Left cardiac atrium (tissue), 4 donors: ENCODE data around the gene CSK. TPM values are rescaled to one million over a fixed set of nuclear protein-coding genes. Genes with fewer than 3 reads are reported as not detected.
A peak's percentile ranks its signal among the peaks of the same experiment; 100 is the strongest.

Experiments used
- ATAC-seq, 2 donors: fragments of 200-7000 bp; cut with Tn5 transposase; one replicate each; pipeline ENCODE4 v1.9.1; 2020; ENCODE audit warnings: mild to moderate bottlenecking in 2 of 2, moderate library complexity in 2 of 2
- DNase-seq: peaks from one replicate; pipeline ENCODE4 v3.0.0-alpha.2; 2020
- intact Hi-C, 2 donors: fragments of 100-400 bp; cut with DNase I; formaldehyde crosslinking; loops; one replicate each; pipeline versions ENCODE4 v1.14.1 to v1.15.1; 2022 to 2023
- total RNA-seq, 2 donors: library from RNA; stranded (reverse); fragmentation: NEBNext Ultra II Directional; extraction: Animal tissue kit (Norgen Biotek cat#: 25700); gene quantifications; one replicate each; pipeline ENCODE4 v1.2.1, GENCODE V29; 2021
- donor health status: DM: no; HTN: yes; CAD: no.
- donor health status: DM: no; HTN: yes; CAD: no; lungs with severe emphysema.
- donor health status: DM: yes; HTN: yes; CAD: no.
- donor health status: Dilated cardiomyopathy.

Gene CSK
- total RNA-seq, 2 donors from 2014 or later = 49.7 to 59.2 TPM

DNA sequence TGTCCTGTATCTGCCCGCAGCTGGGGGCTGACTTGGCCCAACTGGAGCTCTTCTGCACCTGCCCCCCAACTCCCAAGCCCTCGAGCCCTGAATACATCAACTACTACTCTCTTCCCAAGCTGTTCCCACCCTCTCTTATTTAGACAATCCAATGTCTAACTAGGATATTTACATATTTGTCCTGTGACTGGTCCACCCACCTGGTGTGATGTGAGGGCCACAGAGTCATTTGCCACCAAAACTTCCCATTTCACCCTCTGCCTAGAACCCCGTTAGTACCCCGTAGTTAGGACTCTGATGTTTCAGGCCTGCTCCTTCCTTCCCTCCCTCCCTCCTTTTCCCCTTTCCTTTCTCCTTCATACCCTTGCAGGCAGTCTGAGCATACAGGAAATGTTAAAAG is 50.9 kb downstream of the CSK start:
- ATAC-seq (no peak), DNase-seq (no peak)
- intact Hi-C loops = loop anchor here in 1 of 2 donors (10.0 kb wide), 2 partner anchors 48 to 72 kb away; partner anchors contain the start of genes CSK and FAM219B

DNA sequence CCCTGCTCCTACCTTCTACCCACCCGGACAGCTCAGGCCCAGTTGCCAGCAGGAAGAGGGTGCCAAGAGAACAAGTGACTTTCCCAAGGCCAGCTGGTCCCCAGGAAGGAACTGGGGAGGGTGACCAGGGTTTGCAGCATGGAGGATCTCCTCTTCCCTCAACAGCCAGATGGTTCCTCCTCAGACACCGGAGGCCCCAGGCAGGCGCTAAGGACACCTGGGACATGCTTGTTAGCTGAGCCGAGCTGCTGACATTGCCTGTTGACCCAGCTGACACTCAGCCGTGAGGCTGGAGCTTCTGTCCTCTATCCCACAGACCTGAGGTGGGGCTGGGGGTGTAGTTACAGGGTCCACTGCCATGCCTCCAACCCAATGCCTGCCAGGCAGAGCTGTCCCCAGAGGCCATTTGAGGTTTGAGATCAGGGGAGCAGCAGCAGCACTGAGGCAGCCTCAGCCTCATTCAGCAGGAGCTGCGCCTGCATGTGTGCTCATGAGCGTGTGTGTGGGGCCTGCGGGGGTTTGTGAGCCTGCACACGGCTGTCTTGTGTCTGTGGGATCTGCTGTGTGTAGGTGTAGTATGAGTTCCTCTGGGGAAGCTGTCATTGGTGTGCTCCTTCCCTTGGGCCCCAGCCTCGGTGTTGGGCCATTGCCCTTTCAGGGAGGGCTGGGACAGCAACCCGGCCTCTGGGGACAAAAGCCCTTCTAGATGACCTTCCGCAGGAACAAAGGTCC is 51.7 kb downstream of the CSK start:
- intact Hi-C loops = loop anchor here (2.0 to 10.0 kb wide), 3 partner anchors 49 to 71 kb away; partner anchors contain the start of genes CSK (in 1 of the 2) and FAM219B (in 1 of the 2)
- ATAC-seq (no peak), DNase-seq (no peak)

GRCh38 chr15:74835312-74835823 is 53.5 kb downstream of the CSK start:
- peak in 1 of 2 donors; percentile 10 for ATAC-seq
- intact Hi-C loops = loop anchor here (2.0 to 10.0 kb wide), 3 partner anchors 51 to 69 kb away; partner anchors contain the start of genes CSK (in 1 of the 2) and FAM219B (in 1 of the 2)
- DNase-seq = peak; percentile 63

- ATAC-seq = no peak
- DNase-seq = no peak
- intact Hi-C loops = loop anchor here in 1 of 2 donors (10.0 kb wide), 2 partner anchors 52 to 68 kb away; partner anchors contain the start of genes CSK and FAM219B
These were observed 55.0 kb downstream of the CSK start for GRCh38 chr15:74836846-74837245.

GRCh38 chr15:74837482-74838136 is 55.7 kb downstream of the CSK start:
- ATAC-seq (no peak), DNase-seq (no peak)
- intact Hi-C loops = loop anchor here in 1 of 2 donors (10.0 kb wide), 2 partner anchors 53 to 67 kb away; partner anchors contain the start of genes CSK and FAM219B

DNA sequence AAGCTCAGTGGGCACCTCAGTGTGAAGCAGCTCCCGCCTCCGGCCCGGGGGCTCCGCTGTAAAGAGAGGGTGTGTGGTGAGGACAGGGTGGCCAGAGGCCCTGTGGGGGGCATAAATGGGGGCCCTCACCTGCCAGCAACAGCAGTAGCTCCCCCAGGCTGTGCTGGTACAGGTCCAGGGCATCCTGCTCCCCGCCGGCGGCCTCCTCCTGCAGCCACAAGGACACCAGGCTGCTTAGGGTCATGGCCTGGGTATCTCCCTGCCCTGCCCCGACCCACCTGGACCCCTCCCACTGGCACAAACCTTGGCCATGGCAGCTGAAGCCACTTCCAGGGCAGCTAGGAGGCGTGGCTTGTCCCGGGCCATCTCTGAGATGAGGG is 56.2 kb downstream of the CSK start:
- DNase-seq (no peak), ATAC-seq (no peak)
- intact Hi-C loops = loop anchor here in 1 of 2 donors (10.0 kb wide), 2 partner anchors 53 to 67 kb away; partner anchors contain the start of genes CSK and FAM219B

DNA sequence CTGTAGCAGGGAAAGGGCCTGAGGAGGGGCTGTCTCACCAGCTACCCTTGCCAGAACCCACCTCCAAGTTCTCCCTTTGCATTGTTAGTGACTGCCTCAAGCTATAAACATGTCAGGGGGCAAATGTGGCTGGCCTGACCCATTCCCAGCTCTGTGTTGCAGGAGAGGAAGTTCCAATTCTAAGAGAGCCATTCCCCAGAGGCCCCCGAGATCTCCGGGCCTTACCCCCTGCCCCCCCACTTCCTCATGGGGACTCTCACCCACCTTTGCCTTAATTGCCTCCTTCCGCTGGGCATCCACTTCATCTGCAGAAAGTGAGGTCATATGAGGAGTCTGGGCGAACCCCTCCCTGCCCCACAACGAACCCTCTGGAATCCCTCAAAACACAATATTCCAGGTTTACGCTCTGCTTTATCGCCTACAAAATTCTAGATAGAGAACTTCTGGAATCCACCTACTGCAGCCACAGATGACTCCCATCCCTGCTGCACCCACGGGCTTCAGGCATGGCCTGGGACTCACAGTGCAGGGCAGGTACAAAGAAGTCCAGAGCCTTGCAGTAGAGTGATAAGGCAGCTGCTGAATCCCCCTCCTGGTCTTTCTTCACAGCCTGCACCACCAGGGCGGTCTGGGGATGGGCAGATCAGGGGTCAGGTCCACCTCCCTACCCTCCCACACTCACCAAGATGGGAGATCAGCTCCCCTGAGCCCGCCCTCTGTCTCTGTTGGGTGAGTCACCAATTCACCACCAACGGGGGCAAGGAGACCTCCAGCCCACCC is 57.1 kb downstream of the CSK start:
- no peak for ATAC-seq
- intact Hi-C loops = loop anchor here in 1 of 2 donors (10.0 kb wide), 2 partner anchors 54 to 66 kb away; partner anchors contain the start of genes CSK and FAM219B
- no peak for DNase-seq

GRCh38 chr15:74839526-74840395 is 57.9 kb downstream of the CSK start:
- intact Hi-C loops = loop anchor here (5.0 to 10.0 kb wide), 3 partner anchors 55 to 68 kb away; partner anchors contain the start of genes FAM219B (in 2 of the 2) and CSK (in 1 of the 2)
- ATAC-seq (no peak), DNase-seq (no peak)

DNA sequence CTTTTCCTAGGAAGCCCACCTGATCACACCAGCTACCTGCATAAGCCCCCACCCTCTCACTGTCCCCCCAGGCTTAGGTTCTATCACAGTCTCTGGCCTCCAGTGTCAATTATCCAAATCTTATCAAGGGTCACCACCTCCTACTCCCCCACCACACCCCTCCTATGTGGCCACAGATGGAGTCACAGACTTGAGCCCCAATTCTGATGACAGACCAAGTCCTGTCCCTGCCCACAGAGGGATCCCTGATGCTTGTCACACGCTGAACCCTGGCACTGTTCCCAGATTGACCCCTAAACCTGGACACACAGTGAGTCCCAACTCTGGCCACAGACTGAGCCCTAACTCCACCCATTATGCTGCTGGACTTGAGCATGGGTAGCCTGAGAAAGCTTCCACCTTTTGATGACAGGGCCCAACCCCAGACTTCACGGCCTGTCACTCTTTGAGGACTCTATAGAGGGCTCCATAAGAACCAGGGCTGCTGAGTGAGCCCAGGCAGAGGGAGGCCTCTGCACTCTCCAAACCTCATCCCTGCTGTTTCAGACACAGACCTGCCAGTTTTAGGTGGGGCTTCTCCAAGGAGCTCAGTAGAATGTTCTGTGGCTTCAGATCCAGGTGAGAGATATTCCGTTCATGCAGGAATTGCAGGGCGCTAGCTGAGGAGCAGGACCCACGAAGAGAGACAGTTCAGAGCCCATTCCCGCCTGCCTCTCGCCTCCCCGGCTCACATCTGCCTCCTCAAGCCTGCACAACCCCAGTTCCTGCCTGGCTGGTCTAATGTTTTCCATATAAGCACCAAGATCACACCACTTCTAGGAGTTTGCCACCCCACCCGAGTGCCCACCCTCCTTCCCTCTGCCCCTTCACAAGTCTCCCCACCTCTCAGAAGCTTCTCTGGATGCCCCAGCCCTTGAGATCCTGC is 59.2 kb downstream of the CSK start:
- DNase-seq (no peak), ATAC-seq (no peak)
- intact Hi-C loops = loop anchor here in 1 of 2 donors (5.0 kb wide), 1 partner anchor 66 kb away; the partner anchor contains the start of gene FAM219B

GRCh38 chr15:74841891-74842373 is 60.1 kb downstream of the CSK start:
- ATAC-seq = no peak
- intact Hi-C loops = loop anchor here in 1 of 2 donors (5.0 kb wide), 1 partner anchor 65 kb away; the partner anchor contains the start of gene FAM219B

DNA sequence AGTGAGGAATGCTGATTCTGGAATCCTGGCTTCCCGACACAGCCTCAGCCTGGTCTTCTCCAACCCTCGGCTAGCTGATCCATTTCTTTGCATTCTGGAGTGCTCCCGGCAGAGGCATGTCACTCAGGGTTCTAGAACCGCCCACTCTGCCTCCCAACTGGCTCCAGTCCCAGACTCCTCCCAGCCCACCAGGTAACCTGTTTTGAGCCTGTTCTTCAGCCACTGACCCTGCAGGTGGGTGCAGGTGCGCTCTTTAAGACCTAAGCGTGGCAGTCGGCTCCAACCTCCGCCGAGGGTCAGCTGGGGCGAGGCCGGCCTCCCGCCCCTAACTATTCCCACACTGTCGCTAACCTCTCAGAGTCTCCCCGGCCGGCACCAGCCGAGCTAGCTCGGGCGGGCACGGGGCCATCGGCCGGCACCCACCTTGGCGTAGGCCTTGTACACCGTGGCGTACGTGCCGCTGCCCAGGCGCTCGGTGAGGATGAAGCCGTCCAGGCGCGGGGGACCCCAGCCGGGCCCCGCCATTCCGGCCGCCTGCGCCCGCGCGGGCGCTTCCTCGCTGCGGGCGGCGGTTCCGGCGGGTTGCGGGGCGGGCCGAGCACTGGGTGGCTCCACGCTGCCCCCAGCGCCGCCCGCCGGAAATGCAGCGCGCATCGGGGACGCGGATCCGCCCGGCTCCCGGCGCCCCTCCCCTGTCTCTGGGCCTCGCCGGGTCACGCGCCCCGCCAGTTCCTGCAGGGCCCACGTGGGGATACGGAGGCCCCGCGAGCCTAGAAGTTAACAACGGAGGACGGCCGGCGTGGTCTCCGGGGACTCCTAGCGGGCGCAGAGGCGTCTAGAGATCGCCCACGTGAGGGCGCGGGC is 60.9 kb downstream of the CSK start, which contains the start of gene ULK3:
Gene ULK3, minus strand, starts transcription at position 576 of the 864 bp plus-strand sequence. Its CDS starts 51 bp downstream, at position 525.
- peak; percentile 91 to 94 for ATAC-seq
- peak; percentile 94 for DNase-seq
- intact Hi-C loops = loop anchor here in 1 of 2 donors (5.0 kb wide), 1 partner anchor 64 kb away; the partner anchor contains the start of gene FAM219B

More at GRCh38 chr15:74841891-74842373, 60.1 kb downstream of the CSK start:
- DNase-seq = no peak

DNA sequence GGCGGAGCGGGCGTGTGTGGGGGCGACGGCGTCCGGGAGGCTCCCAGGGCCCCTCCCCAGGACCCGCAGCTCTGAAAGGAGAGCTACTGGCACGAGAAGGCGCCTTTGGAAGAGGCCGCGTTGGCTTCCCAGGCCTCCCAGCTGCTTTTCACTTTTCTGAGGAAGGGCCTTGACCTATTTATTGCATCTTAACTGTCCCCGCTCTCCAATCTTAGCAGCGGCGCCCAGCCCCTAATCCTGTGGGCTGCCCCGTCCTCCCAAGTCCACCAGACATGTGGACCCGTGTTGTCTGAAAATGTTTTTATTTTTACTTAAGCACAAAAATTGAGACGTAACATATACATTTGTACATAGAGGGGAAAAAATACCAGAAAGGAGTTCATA is 61.6 kb downstream of the CSK start:
- intact Hi-C loops = loop anchor here in 1 of 2 donors (5.0 kb wide), 1 partner anchor 64 kb away; the partner anchor contains the start of gene FAM219B
- no peak for ATAC-seq
- no peak for DNase-seq

DNA sequence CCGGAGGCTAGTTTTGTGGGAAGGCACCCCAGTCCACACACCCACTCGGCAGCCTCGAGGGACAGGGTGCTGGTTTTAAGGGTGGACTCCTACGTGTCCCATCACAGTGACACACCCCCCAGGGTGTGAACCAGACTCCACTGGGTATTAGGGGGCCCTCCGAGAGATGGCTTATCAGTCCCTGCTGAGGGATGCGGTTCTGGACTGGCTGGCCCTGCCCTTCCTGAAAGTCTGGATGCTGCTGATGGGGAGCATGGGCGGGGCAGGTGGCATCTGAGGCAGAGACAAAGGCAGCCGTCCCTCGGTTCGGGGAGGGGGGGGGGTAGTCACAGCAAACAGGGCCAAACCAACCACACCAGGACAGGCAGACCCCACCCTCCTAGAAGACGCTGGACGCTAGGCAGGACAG is 62.0 kb downstream of the CSK start:
- intact Hi-C loops = loop anchor here in 1 of 2 donors (5.0 kb wide), 1 partner anchor 63 kb away; the partner anchor contains the start of gene FAM219B
- no peak for DNase-seq
- ATAC-seq = peak in 1 of 2 donors; percentile 3

DNA sequence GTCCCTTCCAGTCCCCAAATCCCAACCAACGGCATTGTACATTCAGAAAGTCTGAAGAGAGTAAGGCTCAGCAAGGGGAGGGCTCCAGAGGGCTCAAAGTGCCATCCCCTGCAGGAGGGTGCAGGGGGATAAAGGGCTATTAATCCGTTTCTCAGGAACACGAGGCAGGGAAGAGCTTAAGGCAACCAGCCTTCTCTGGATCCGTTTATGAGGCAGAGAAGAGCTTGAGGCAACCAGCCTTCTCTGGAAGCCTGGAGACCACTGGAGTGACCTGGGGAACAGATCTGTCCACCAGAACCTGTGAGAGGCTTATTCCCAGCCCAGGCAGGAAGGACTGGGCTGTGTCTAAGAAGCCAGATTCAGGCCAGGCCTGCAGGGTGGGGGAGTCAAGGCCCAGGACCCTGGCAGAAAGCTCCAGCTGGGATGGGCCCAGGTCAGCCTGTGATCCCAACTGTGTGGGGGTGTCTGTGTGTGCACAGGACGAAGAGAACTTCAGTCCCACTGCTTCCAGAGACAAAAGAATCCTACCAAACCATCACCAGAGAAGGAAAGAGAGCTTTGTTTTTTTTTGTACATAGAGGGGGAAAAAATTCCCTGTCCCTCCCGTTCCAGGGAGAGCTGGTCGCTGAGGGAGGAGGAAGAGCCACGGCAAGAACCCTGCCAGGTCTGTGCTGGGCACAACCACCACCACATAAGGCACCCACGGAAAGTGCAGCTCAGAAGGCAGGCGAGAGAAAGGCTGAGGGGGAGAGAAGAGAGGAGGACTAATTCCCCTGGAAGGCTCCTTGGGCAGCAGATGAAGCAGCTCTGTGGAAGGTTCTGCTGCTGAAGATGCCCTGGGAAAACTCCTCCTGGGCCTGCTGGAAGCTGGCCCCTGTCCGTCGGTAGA is 62.7 kb downstream of the CSK start:
- intact Hi-C loops = loop anchor here in 1 of 2 donors (5.0 kb wide), 1 partner anchor 63 kb away; the partner anchor contains the start of gene FAM219B
- ATAC-seq (no peak), DNase-seq (no peak)
